Activated CD4-positive, alpha-beta T cell treated with anti-CD3 and anti-CD28 coated beads, Interleukin-2, amount 50 U/mL, for 4 hours (primary cell): Measurements from ENCODE around the gene BFAR.
"Not testable (repeated sequence)": the region's sequence is repeated elsewhere in the genome, so short reads cannot be mapped to it uniquely, and the experiment has no call there.

Source experiments
- DNase-seq, 2 experiments: peaks; one replicate each; pipeline ENCODE4 v3.0.0-alpha.2; 2020

Gene BFAR

DNA sequence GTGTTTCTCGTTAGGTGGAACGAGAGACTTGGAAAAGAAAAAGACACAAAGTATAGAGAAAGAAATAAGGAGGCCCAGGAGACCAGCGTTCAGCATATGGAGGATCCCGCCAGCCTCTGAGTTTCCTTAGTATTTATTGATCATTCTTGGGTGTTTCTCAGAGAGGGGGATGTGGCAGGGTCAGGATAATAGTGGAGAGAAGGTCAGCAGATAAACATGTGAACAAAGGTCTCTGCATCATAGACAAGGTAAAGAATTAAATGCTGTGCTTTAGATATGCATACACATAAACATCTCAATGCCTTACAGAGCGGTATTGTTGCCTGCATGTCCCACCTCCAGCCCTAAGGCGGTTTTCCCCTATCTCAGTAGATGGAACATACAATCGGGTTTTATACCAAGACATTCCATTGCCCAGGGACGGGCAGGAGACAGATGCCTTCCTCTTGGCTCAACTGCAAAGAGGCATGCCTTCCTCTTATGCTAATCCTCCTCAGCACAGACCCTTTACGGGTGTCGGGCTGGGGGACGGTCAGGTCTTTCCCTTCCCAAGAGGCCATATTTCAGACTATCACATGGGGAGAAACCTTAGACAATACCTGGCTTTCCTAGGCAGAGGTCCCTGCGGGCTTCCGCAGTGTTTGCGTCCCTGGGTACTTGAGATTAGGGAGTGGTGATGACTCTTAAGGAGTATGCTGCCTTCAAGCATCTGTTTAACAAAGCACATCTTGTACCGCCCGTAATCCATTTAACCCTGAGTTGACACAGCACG lies 3.6 kb downstream of the BFAR start:
- DNase-seq, result not testable (repeated sequence)

DNA sequence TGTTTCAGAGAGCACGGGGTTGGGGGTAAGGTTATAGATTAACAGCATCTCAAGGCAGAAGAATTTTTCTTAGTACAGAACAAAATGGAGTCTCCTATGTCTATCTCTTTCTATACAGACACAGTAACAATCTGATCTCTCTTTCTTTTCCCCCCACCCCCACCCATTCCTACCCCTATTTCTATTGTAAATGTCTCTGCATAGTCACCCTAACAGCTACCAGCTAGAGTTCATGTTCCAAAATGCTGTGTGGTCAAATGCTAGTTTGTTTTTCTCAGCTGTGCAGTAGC lies 4.1 kb downstream of the BFAR start:
- not testable (repeated sequence) for DNase-seq

DNA sequence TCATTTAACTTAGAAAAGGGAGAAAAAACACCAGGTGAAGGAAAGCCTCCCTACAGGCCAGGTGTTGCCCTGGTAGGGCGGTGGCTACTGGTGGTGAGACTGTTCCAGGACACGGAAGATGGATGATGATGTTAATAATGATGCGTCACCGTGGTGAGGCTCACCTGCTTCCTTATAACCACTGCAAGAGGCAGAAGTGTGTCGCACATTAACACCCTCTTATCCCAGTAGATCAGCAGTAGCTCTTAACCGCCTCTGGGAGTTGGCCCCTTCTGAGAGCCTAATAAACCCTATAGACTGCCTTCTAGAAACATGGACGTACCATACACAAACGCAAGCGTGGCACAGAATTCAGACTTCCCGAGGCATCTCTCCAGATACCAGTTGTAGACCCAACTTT lies 7.8 kb downstream of the BFAR start:
- DNase-seq, result no peak

DNA sequence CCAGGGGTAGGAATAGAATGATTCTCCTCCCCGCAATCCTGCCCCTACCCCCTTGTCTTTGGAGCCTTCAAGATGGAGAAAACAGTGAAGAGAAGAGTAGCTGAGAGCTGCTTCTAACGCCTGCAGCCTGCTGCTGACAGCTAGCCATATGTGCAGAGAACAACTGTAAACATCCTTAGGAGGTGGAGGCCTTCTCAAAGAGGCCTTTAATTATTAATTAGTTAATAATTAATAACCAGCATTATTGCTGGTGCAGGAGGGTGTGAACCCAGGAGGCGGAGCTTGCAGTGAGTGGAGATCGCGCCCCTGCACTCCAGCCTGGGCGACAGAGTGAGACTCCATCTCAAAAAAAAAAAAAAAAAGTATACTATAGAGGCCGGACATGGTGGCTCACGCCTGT lies 8.5 kb downstream of the BFAR start:
- no peak for DNase-seq

DNA sequence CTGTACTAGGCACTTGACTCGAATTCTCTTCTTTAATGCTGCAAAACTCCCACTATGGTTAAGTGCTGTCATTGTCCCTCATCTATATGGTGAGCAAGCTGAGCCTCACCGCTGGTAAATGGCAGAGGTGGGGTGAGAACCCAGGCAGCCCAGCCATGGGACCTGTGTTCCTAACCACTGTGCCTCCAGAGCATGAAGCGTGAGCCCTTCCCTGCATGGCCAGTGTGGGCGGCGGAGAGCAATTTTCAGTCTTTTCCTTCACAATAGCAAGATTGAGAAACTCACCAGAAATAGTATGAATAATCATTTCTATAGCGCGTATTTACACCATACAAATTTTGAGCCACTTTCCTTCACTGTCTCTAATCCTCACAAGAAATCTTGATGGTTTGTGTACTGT lies 9.2 kb downstream of the BFAR start:
- no peak for DNase-seq

DNA sequence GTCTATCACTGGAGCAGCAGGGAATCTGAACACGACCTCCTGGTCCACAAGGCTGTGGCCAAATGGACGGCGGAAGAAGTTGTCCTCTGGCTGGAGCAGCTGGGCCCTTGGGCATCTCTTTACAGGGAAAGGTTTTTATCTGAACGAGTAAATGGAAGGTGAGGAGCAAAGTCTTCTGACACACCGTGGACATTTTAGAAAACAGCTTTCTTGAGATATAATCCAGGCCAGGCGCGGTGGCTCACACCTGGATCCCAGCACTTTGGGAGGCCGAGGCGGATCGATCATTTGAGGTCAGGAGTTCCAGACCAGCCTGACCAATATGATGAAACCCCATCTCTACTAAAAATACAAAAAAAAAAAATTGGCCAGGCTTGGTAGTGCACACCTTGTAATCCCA lies 17.1 kb downstream of the BFAR start:
- DNase-seq, result no peak

DNA sequence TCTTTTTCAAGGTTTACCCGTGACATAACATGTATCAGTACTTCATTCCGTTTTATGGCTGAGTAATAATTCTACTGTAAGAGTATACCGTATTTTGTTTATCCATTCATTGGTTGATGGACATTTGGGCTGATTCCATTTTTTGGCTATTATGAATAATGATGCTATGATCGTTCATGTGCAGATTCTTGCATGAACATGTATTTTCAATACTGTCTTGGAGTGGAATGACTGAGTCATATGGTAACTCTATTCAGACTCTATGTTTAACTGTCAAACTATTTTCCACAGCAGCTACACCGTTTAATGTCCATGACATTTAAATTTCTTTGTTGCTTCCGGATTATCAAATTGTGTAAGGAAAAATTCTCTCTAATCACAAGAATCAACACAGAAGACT lies 17.9 kb downstream of the BFAR start:
- DNase-seq, result no peak

DNA sequence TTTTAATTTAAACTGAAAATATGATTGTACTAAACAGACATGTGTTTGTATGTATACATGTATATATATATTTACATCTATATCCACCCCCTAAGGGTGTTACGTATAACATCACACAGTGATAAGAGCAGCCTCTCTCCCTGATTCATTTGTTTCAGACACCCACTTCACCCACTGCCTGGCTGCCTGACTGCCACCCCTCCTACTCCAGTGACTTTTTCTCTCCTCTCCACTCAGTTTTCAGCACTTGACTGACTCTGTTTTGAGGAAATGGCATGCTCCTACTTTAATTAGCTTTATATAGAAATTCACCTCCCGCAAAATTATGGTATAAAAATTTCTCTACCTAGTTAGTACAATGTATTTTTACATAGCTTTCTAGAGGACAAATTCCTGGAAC lies 20.0 kb downstream of the BFAR start:
- no peak for DNase-seq

DNA sequence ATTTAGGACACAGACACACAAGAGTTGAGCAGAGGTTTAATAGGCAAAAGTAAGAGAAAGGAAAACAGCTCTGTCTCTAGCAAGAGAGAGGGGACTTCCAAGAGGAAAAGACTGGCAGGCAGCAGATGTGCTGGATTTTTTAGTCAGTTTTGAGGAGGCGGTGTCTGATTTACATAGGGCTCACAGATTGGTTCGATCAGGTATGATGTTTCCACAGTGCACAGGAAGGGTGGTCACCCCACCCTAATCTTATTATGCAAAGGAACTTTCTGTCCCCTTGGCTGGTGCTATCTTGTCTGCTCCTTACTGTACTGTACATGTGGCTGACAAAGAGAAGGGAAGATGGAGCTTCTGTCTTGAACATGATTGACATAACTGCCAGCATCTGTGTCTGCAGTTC lies 25.3 kb downstream of the BFAR start:
- no peak for DNase-seq

DNA sequence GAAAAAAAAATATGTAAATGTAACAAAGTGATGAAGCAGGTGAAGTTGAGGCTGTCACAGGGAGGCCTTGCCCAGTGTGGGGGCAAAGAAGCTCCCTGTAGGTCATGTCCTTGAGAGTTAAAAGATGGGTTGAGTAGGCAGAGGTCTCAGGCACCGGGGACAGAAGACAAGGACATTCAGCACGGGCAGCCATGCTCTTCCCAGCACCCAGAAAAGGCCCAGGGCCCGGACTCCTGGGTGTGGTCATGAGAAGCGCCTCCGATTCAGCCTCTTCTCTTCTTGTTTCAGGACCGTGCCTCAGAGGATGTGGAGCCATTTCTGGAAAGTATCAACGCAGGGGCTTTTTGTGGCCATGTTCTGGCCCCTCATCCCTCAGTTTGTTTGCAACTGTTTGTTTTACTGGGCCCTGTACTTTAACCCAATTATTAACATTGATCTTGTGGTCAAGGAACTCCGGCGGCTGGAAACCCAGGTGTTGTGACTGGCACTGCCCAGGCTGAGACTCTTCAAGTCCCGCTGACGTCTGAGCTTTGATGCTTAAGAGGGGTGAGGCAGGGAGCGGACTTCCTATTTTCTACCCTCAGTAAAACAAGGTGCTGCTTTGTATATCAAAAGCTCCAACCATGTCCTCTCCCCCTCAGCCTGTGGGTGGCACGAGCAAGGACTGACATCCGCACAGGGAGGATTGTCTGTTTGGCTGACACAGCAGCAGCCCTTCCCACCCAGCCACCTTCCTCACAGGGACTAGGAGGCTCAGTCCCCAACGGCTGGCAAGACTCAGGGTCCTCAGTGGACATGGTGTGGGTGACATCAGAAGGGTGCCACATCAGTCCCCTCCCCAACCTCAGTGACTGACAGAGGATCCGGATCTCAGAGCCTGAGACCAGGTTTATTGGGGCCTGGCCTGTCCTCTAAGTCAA lies 34.9 kb downstream of the BFAR start:
- no peak for DNase-seq

DNA sequence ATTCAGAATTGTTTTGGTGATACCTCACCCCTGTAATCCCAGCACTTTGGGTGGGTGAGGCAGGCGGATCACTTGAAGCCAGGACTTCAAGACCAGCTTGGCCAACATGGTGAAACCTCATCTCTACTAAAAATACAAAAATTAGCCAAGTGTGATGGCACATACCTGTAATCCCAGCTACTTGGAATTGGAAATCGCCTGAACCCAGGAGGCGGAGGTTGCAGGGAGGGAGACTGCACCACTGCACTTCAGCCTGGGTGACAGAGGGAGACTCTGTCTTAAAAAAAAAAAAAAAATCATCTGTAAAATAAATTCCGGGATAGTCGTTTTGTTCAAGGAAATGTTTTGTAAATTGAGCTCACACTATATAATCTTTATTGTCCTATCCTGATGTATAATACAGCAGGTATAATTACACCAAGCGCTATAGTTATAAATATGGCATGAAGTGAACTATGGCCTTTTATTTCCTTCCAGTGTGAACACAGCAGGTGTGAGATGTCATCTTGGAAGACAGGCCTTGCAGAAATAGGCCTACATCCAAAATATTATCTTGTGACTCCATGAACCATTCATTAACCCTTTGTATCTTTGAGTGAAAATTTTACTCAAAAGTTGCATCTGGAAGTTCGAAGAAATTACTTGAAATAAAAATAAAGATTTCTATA lies 35.9 kb downstream of the BFAR start:
- DNase-seq, result no peak

DNA sequence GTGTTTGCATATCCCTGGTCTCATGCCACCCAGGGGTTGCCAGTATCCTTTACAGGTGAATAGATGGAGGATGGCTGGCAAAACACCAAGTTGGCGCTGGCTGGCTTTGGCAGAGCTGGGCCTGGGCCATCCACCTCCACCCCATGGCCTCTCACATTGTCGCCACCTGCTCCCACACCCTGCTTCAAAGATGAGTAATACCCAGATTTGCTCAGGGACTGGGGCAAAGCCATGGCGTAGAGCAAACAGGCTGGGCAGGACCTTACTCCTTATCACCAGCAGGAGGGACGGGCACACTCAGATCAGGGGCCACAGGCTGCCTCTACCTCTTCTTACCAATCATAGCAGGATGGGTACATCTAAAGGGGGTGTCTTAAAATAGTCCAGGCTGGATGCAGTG lies 37.0 kb downstream of the BFAR start:
- no peak for DNase-seq

DNA sequence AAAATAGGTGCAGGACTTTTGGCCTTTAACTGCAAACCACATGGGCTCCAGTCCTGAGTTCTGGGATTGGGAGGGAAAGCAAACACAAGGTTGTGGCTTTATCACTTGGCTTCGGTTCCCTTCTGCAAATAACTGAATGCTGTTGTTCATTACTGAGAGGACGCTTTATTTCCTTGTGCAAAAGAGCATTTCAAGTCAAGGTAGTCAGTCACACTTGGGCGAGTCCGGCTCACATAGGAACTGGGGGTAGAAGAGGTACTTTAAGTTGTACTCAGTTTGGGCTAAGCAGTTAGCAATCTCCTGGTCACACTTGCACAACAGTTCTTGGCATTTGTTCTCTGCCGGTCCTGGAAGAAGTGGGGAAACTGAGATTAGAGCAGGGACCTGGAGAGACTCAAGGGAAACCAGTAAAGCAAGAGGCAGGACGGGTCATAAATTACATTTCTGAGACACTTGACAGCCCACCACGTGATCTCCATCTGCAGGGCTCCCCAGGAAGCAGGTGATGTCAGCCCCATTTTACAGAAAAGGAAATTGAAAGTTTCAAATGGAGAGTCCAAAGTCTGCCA lies 39.7 kb downstream of the BFAR start:
- DNase-seq, result no peak

DNA sequence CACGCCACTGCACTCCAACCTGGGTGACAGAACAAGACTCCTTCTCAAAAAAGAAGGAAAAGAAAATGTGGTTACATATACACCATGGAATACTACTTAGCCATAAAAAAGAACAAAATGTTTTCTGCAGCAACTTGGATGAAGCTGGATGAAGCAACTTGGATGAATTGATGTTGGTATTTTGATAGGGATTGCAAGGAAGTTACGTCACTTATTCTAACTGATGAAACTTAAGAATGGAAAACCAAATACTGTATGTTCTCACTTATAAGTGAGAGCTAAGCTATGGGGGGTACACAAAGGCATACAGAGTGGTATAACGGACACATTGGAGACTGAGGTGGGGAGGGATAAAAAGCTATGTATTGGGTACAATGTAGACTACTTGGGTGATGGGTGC lies 43.9 kb downstream of the BFAR start:
- DNase-seq, result no peak

DNA sequence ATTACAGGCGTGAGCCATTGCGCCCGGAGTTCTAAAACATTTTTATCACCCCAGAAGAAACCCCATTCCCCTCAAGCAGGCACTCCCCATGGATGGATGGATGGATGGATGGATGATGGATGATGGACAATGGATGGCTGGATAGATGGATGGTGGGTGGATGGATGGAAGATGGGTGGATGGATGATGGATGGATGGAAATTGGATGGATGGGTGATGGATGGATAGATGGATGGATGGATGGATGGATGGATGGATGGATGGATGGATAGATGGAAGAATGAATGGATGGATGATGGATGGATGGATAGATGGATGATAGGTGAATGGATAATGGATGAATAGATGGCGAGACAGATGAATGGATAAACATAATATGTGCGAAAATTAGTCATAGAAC lies 44.9 kb downstream of the BFAR start:
- DNase-seq, result no peak

DNA sequence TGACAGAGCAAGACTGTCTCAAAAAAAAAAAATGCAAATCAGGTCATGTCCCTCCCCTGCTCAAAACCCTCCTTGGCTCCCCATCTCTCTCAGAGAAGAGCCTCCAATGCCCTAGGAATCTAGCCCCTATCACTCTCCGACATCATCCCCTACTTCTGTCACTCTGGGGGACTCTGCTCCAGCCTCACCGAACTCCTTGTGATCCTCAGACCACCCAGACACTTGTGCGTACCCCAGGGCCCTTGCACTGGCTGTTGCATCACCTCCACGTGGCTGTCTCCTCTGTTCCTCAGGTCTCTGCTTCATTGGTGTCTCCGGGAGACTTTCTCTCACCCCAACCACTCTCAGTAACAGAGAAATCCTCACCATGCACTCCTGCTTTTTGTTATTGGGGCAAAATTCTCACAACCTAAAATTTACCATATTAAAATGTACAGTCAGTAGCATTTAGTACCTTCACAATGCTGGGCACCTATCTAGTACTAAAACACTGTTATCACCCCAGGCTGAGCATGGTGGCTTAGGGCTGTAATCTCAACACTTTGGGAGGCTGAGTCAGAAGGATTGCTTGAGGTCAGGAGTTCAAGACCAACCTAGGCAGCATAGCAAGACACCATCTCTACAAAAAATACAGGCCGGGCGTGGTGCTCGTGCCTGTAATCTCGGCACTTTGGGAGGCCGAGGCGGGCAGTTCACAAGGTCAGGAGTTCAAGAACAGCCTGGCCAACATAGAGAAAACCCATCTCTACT lies 46.2 kb downstream of the BFAR start:
- DNase-seq, result no peak

DNA sequence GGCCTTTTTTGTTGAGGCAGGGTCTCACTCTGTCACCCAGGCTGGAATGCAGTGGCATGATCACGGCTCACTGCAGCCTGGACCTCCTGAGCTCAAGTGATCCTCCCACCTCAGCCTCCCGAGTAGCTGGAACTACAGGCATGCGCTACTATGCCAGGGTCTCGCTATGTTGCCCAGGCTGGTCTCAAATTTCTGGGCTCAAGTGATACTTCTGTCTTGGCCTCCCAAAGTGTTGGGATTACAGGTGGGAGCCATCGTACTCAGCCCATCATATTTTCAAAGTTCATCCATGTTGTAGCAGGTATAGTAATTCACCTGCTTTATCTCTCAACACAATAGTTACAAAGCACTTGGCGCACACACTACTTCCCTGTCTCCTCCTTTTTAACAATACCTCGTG lies 47.6 kb downstream of the BFAR start:
- DNase-seq, result not testable (repeated sequence)

DNA sequence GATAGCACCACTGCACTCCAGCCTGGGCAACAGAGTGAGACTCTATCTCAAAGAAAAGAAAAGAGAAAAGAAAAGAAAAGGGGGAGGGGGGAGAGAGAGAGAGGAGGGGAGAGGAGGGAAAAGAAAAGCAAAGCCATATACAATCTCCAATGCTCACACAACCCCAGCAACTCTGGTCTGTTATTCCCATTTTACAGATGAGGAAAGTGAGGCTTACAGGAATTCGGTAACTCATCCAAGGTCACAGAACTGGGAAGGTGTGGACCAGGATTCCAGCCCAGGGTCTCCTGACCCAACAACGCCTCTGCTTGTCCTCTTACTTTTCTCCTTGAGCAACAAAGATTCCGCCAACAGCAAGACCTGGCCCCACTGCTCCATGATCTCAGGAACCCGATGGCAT lies 48.4 kb downstream of the BFAR start:
- no peak for DNase-seq

DNA sequence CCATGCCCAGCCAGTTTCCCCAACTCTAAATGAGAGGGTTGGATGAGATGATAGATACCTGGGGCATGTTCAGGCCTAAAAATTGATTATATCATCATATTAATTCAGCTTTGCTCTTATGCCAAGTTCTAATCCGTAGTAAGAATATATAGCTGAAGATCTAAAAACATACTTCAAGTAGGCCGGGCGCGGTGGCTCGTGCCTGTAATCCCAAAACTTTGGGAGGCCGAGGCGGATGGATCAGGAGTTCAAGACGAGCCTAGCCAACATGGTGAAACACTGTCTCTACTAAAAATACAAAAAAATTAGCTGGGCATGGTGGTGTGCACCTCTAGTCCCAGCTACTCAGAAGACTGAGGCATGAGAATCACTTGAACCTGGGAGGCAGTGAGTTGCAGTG lies 49.4 kb downstream of the BFAR start:
- no peak for DNase-seq

DNA sequence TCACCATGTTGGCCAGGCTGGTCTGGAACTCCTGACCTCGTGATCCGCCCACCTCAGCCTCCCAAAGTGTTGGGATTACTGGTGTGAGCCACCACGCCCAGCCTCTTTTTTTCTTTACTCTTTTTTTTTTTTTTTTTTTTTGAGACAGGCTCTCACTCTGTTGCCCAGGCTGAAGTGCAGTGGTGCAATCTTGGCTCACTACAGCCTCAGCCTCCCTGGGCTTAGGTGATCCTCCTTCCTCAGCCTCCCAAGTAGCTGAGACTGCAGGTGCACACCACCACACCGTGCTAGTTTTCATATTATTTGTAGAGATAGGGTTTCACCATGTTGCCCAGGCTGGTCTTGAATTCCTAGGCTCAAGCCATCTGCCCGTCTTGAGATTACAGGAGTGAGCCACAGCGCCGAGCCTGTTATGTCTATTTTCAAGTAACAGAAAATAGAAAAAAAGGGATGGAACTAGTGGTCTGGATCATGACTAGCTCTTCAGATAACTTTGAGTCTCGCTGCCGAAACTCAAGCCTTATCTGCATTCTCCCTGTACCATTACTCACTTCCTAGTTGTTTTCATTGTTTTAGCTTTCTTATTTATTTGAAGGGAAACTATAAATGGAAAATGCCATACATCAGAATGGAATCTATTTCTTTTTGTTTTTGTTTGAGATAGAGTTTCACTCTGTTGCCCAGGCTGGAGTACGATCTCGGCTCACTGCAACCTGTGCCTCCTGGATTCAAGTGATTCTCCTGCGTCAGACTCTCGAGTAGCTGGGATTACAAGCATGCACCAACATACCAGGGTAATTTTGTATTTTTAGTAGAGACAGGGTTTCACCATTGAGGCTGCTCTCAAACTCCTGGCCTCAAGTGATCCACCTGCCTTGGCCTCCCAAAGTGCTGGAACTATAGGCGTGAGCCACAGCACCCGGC lies 53.4 kb downstream of the BFAR start:
- not testable (repeated sequence) for DNase-seq

DNA sequence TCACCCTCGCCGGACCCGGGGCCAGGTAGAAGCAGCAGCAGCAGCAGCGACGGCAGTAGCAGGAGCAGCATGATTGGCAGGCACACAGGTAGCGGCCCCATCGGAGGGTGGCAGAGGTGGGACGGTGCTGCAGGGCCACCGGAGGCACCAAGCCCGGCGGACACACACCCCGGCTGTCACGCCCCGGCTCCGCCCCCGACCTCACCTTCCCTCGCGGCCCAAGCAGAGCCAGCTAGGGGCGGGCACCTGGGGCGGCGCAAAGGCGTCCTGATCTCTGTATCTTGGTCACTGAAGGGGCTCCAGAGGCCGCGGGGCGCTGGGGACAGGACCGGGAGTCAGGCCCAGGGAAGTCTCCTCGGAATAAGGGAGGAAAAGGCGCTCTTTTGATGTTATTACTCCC lies 61.4 kb downstream of the BFAR start, which contains the start of gene PLA2G10:
Gene PLA2G10, minus strand, starts transcription at position 180 of the 400 bp plus-strand sequence. Its CDS starts 79 bp downstream, at position 101.
- not testable (repeated sequence) for DNase-seq
